Omental fat pad (tissue), 4 donors: ENCODE measurements around the gene SCAPER. TPM values are rescaled to one million over a fixed set of nuclear protein-coding genes. Genes with fewer than 3 reads are reported as not detected.

Source experiments
- ATAC-seq: fragments of 150-250 bp; one replicate; pipeline ENCODE4 v1.9.1; 2016; ENCODE audit warnings: mild to moderate bottlenecking, moderate library complexity; ENCODE audit not compliant: low FRiP score
- DNase-seq: peaks from one replicate; pipeline ENCODE4 v3.0.0-alpha.2; 2019; ENCODE audit warnings: low spot score
- CTCF ChIP-seq, 3 donors: fragments of 450-650 bp; IDR thresholded peaks; one replicate each; pipeline ENCODE4 v1.5.1; 2016 to 2017; ENCODE audit warnings: antibody characterized with exemption in 3 of 3, mild to moderate bottlenecking in 3 of 3, moderate library complexity in 2 of 3
- total RNA-seq, 4 donors: library from RNA; depleted of rRNA; stranded (reverse); fragments of >200 nt; gene quantifications; one replicate each; pipeline ENCODE4 v1.1.0, GENCODE V29; 2016

Gene SCAPER
- total RNA-seq, 4 donors from 2014 or later = 11.2 to 33.4 (median 22.6) TPM

DNA sequence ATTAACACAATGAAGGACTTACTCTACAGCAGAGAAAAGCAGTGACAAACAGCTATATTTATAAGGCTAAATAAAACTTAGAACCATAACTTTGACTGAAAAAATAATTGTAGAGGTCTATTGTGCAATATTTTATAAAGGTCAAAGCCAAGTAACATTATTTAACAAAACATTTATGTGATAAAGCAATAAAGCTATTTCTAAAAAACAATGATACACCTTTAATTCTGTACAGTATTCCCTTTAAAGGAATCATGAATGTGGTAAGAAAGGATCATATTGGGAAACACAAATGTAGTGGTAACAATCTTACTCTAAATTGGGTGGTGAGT lies 332.2 kb downstream of the SCAPER start:
- DNase-seq = no peak
- no peak for ATAC-seq
- TF ChIP-seq CTCF (IDR thresholded peaks at IDR 0.05) = no peak

DNA sequence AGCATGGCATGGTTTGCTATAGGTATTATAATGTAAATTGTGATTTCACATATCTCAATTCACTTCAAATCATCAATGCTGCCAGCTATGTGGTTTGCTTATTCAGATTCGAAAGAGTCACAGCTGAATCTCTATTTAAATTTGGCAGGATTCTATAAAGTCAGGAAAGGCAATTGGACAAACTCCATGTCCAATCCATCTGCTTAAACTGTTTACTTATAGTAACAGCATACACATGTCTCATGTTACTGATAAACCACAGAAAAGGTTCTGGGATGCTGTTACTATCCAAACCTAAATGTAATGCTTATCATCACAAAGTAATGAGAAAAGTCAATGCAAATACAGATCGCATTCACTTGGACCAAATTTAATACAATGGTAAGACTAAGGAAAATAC lies 338.9 kb downstream of the SCAPER start:
- no peak for TF ChIP-seq CTCF (IDR thresholded peaks at IDR 0.05)
- ATAC-seq (no peak), DNase-seq (no peak)

- no peak for ATAC-seq
- TF ChIP-seq CTCF (IDR thresholded peaks at IDR 0.05) = no peak
- DNase-seq = no peak
Observed at GRCh38 chr15:76565366-76565765, 339.8 kb downstream of the SCAPER start.

- DNase-seq (no peak), ATAC-seq (no peak)
- TF ChIP-seq CTCF (IDR thresholded peaks at IDR 0.05) = no peak
Observed at GRCh38 chr15:76555247-76555646, 349.9 kb downstream of the SCAPER start.

DNA sequence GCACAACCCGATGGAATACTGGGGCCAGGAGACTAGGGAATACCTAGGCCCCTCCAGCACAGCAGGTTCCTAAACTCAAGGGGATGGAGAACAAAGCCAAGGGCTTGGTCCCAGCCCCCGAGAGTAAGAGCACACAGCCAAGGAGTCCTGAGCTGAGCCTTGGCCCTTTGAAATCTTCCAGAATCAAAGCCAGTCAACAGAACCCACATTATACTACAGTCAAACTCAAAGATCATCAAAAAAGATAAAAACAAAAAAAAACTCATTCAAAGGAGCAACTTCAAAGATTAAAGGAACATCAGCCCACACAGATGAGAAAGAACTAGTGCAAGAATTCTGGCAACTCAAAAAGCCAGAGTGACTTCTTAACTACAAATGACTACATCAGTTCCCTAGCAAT lies 351.6 kb downstream of the SCAPER start:
- no peak for DNase-seq
- no peak for ATAC-seq
- TF ChIP-seq CTCF (IDR thresholded peaks at IDR 0.05) = no peak

- DNase-seq (no peak), ATAC-seq (no peak)
- no peak for TF ChIP-seq CTCF (IDR thresholded peaks at IDR 0.05)
Observed at GRCh38 chr15:76553102-76553501, 352.0 kb downstream of the SCAPER start.

DNA sequence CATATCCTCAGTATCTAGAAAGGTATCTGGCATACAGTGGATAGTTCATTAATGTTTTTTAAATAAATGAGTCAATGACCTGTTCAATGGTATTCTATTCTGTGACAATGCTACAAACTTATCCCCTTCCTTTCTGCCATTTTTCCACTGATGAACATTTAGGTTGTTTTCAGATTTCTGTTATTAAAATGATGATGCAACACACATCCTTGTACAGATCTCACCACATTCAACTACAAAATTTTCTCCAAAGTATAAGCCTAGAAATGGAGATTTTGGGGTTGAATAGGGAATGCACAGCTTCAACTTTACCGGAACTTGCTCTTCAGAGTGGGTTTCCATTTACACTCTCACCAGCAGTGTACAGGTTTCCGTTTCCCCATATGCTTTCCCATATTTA lies 358.3 kb downstream of the SCAPER start:
- no peak for TF ChIP-seq CTCF (IDR thresholded peaks at IDR 0.05)
- ATAC-seq (no peak), DNase-seq (no peak)
